ENCODE data around the gene HEATR3.

Gene HEATR3, protein sequence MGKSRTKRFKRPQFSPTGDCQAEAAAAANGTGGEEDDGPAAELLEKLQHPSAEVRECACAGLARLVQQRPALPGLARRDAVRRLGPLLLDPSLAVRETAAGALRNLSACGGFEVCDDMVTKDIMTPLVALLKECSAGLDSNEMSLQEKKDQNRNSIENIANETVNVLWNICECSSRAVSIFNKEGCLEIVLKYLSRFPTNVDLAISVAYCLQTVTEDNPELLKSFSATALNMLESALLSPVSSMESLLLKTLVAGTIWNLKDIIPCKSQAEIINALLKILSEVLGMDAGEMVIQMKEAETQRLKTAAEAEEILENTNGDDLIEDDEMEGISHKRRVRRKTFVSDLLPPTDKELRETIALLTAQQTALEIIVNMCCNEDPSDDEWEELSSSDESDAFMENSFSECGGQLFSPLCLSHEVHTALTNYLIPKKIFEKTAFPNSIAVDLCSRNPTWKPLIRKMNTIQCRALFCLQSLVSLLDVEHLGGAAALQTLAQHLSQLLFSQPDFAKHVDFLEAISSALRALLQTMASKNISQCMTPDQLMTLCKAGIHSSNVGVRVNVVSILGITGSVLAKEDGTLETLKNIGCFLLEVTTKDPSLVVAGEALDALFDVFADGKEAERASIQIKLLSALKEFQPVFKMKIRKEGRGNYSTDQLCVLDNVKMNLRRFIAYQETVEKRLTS

DNA sequence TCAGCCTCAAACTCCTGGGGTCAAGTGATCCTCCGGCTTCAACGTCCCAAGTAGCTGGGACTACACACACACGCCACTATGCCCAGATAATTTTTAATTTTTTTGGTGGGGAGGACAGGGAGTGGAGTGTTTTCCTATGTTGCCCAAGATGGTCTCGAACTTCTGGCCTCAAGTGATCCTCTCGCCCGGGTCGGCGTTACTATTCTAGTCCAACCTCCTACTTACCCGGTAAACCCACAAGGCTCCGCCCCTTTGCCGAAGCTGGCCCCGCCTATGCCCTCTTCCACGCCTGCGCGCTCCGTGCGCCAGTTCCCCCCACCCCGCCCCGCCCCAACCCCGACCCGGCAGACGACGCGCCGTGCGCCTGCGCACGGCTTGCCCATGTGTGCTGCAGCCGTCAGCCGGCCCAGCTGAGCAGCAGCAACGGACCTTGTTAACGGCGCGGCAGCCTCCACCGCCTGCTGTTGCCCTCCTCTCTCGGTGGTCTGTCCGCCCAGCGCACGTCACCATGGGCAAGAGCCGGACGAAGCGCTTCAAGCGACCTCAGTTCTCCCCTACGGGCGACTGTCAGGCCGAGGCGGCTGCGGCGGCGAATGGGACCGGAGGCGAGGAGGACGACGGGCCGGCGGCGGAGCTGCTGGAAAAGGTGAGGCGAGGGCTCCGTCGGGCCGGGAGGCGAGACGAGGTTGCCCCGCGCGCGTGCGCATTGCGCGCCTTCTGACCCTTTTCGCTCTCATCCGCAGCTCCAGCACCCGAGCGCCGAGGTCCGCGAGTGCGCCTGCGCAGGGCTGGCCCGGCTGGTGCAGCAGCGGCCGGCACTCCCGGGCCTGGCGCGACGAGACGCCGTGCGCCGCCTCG, at the start of gene HEATR3:
Gene HEATR3, plus strand, starts transcription at position 347 of the 858 bp plus-strand sequence. Its CDS starts 162 bp downstream, at position 509.
- H3K4me3 ChIP-seq (ENCODE audit: low read depth, low read length), result peak within 1 kb of the TSS; percentile 57
- peak; percentile 93 for DNase-seq
- H3K36me3 ChIP-seq, result peaks cover 17% of the 10 kb centered on the region
- no peaks in the 10 kb centered on the region for H3K27me3 ChIP-seq (ENCODE audit: insufficient read depth, low read depth, severe bottlenecking)
- peak within 1 kb of the TSS; percentile 90 for H3K27ac ChIP-seq
- no peaks in the 10 kb centered on the region for H3K9me3 ChIP-seq (ENCODE audit: severe bottlenecking)
- TF ChIP-seq, protein P1, sequence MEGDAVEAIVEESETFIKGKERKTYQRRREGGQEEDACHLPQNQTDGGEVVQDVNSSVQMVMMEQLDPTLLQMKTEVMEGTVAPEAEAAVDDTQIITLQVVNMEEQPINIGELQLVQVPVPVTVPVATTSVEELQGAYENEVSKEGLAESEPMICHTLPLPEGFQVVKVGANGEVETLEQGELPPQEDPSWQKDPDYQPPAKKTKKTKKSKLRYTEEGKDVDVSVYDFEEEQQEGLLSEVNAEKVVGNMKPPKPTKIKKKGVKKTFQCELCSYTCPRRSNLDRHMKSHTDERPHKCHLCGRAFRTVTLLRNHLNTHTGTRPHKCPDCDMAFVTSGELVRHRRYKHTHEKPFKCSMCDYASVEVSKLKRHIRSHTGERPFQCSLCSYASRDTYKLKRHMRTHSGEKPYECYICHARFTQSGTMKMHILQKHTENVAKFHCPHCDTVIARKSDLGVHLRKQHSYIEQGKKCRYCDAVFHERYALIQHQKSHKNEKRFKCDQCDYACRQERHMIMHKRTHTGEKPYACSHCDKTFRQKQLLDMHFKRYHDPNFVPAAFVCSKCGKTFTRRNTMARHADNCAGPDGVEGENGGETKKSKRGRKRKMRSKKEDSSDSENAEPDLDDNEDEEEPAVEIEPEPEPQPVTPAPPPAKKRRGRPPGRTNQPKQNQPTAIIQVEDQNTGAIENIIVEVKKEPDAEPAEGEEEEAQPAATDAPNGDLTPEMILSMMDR (IDR thresholded peaks at IDR 0.05; ENCODE audit: low read depth, low read length), result no peak

DNA sequence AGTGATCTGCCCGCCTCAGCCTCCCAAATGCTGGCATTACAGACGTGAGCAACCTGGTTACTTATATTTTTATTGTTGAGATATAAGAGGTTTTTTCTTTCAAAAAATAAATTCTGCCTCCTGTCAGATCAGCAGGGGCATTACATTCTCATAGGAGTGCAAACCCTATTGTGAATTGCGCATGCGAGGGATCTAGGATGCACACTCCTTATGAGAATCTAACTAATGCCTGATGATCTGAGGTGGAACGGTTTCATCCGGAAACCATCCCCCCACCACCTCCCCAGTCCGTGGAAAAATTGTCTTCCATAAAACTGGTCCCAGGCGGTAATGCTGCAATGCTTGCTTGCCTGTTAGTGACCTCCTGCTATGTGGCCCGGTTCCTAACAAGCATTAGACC, 48.2 kb upstream of the HEATR3 start:
- H3K36me3 ChIP-seq, result no peaks in the 10 kb centered on the region

DNA sequence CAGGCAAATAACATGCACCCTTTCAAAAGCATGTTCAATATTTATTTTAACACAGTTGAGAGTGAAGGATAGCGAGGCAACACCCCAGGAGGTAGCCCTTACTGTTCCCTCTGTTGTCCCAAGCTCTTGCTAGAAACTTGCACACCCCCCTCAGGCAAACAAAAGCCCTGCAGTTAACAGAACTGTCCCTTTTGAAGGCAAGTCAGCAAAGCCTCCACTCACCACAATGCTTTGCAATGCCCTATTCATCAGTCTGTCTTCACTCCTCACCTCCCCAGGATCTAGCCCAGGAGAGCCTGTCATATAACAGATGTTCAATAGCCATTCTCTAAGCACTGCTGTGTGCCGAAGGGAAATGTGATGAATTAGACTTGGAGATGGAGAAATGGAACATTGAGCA, 44.2 kb upstream of the HEATR3 start:
- Histone ChIP-seq H3K9me3 (ENCODE audit: severe bottlenecking) (no peaks in the 10 kb centered on the region), H3K4me3 (ENCODE audit: low read depth, low read length) (no peak overlapping the region), H3K36me3 (no peaks in the 10 kb centered on the region; the same call in 1 of the 2 replicates), H3K27me3 (ENCODE audit: insufficient read depth, low read depth, severe bottlenecking) (no peaks in the 10 kb centered on the region), H3K27ac (no peak overlapping the region)
- TF ChIP-seq, protein P1 (IDR thresholded peaks at IDR 0.05; ENCODE audit: low read depth, low read length), result peak; percentile 63
- peak; percentile 59 for DNase-seq

More for the DNA sequence above, 48.2 kb upstream of the HEATR3 start:
- Histone ChIP-seq H3K27me3 (ENCODE audit: insufficient read depth, low read depth, severe bottlenecking) (no peaks in the 10 kb centered on the region), H3K4me3 (ENCODE audit: low read depth, low read length) (no peak overlapping the region), H3K27ac (no peak overlapping the region), H3K9me3 (ENCODE audit: severe bottlenecking) (no peaks in the 10 kb centered on the region)
- DNase-seq, result no peak
- TF ChIP-seq, protein P1 (IDR thresholded peaks at IDR 0.05; ENCODE audit: low read depth, low read length), result no peak

DNA sequence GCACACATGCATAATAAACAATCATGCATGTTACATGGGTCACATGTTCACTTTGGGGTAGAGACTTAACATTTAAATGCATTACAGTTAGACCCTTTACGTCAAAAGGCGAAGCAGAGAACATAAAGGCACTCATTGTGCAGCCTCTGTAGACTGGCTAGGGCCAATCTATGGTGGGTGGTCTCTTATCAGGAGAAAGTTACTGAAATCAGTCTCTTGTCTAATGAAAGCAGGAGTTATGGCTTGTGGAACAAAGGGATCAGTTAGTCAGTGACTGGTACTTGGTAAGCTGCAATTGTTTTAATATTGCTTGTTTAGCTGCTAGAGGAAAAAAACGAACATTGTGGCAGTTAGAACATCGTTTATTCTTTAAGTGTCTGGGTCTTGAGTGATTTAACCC, 42.1 kb upstream of the HEATR3 start:
- DNase-seq, result no peak
- H3K9me3 ChIP-seq (ENCODE audit: severe bottlenecking), result no peaks in the 10 kb centered on the region
- H3K27ac ChIP-seq, result no peak overlapping the region
- H3K36me3 ChIP-seq, result no peaks in the 10 kb centered on the region; the same call in 1 of the 2 replicates
- TF ChIP-seq, protein P1 (IDR thresholded peaks at IDR 0.05; ENCODE audit: low read depth, low read length), result no peak
- no peak overlapping the region for H3K4me3 ChIP-seq (ENCODE audit: low read depth, low read length)
- H3K27me3 ChIP-seq (ENCODE audit: insufficient read depth, low read depth, severe bottlenecking), result no peaks in the 10 kb centered on the region

DNA sequence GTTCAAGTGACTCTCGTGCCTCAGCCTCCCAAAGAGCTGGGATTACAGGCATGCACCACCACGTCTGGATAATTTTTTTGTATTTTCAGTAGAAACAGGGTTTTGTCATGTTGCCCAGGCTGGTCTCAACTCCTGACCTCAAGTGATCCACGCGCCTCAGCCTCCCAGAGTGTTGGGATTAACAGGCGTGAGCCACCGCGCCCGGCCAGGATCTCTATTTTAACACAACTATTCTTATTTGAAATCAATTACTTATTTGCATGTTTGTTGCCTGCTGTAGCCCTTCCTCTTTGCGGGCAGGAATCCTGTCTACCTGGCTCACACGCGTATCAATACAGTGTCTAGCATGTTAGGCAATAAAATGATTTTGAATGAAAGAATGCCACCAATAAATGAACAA, 41.6 kb upstream of the HEATR3 start:
- Histone ChIP-seq H3K27me3 (ENCODE audit: insufficient read depth, low read depth, severe bottlenecking) (no peaks in the 10 kb centered on the region), H3K4me3 (ENCODE audit: low read depth, low read length) (no peak overlapping the region), H3K9me3 (ENCODE audit: severe bottlenecking) (no peaks in the 10 kb centered on the region), H3K27ac (no peak overlapping the region), H3K36me3 (no peaks in the 10 kb centered on the region; the same call in 1 of the 2 replicates)
- TF ChIP-seq, protein P1 (IDR thresholded peaks at IDR 0.05; ENCODE audit: low read depth, low read length), result no peak
- DNase-seq, result no peak

Measured in WERI-Rb-1 (cell line).